GM12892 (cell line): Measurements from ENCODE around the gene ARR3. TPM values are rescaled to one million over a fixed set of nuclear protein-coding genes. Genes with fewer than 3 reads are reported as not detected.
"Not testable (repeated sequence)": the region's sequence is repeated elsewhere in the genome, so short reads cannot be mapped to it uniquely, and the experiment has no call there.

Source experiments
- DNase-seq: peaks from one replicate; pipeline ENCODE4 v3.0.0; 2011; ENCODE audit not compliant: insufficient read length
- FAIRE-seq: peaks from 2 replicates; lab custom pipeline; 2011; peaks lifted over from hg19 to GRCh38; lab: Jason Lieb, UNC
- POLR2A ChIP-seq: IDR thresholded peaks from 2 replicates; pipeline ENCODE4 v1.6.1; 2011; ENCODE audit warnings: low read depth, low read length, control low read depth
- POLR2AphosphoS5 ChIP-seq: IDR thresholded peaks from 2 replicates; pipeline ENCODE4 v1.6.1; 2011; ENCODE audit warnings: low read depth, low read length, control low read depth
- TAF1 ChIP-seq: IDR thresholded peaks from 2 replicates; pipeline ENCODE4 v1.6.1; 2011; ENCODE audit warnings: low read depth, mild to moderate bottlenecking, control low read depth, low read length, borderline replicate concordance
- polyA plus RNA-seq: library from polyadenylated mRNA; unstranded; fragments of >200 nt; gene quantifications from one replicate; pipeline ENCODE4 v1.2.1, GENCODE V29; 2012; ENCODE audit warnings: missing spikeins, inconsistent platforms; ENCODE audit not compliant: missing spikeins

ARR3 gene
- not detected for polyA plus RNA-seq

DNA sequence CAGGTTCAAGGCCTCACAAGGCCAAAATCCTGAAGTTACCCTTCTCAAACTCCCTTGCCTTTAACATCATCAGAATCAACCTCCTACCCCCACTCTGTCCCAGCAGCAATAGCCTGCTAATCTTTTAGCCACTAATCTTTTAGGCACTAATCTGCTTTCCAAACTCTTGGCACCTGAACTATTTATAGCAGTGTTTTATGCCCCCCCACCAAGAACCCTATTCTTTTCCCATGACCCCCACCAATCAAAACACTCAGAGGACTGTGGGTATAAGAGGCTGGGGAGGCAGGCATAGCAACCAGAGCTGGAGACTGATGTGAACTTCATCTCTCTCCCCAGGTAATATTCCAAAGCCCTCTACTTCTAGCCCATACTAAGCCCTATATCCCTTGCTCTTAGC is at the start of gene ARR3:
Gene ARR3 (plus strand): TSS at position 301 of the 400 bp plus-strand sequence. CDS start 1,052 bp downstream, outside the sequence.
- TF ChIP-seq POLR2A, result no peak
- TF ChIP-seq TAF1, result no peak
- no peak for TF ChIP-seq POLR2AphosphoS5
- no peak for DNase-seq
- FAIRE-seq, result no peak

GRCh38 chrX:70219938-70220764 is 48.0 kb upstream of the ARR3 start:
- DNase-seq (no peak), FAIRE-seq (no peak)
- TF ChIP-seq TAF1, result no peak
- no peak for TF ChIP-seq POLR2A
- no peak for TF ChIP-seq POLR2AphosphoS5

GRCh38 chrX:70226048-70226447 is 42.1 kb upstream of the ARR3 start:
- no peak for TF ChIP-seq POLR2A
- no peak for TF ChIP-seq POLR2AphosphoS5
- TF ChIP-seq TAF1, result no peak
- DNase-seq, result no peak
- FAIRE-seq, result no peak

- DNase-seq, result no peak
- no peak for TF ChIP-seq POLR2AphosphoS5
- TF ChIP-seq POLR2A, result no peak
- TF ChIP-seq TAF1, result no peak
- FAIRE-seq, result no peak
Observed at GRCh38 chrX:70226687-70227086, 41.4 kb upstream of the ARR3 start.

DNA sequence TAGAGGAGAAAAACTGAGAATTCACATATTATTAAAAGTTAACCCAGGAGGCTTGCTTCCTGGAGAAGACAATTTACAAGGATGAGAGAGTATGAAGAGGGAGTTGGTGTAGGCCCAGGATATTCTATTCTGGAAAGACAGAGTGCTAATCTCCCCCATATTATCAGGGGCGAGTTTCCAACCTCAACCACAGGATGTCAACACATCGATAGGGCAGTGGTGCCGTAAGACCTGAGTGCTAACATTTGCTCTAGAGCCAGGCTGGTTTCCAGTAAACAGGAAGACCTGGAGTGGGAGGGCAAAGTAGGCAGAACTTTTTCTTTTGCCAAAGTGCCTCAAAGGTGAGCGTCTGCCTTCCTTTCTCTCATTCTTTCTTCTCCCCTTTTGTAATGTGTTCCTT is 36.5 kb upstream of the ARR3 start:
- DNase-seq (no peak), FAIRE-seq (no peak)
- TF ChIP-seq POLR2AphosphoS5, result no peak
- TF ChIP-seq TAF1, result no peak
- TF ChIP-seq POLR2A, result no peak

DNA sequence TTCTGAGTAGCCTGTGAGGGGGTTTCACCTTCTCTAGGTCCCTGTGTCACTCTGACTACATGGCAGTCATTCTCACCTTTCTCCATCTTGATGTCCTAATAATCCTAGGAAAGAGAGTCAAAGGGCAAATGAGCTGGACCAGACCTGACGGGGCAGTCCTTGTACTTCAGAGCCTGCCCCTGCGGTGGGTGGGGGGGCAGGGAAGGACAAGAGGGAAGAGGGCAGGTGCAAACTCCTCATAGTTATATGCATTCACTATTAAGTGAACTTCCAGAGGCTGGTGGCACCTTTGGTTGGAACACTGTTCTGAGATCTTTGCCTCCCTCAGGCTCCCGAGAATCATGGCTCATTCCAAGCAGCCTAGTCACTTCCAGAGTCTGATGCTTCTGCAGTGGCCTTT is 33.8 kb upstream of the ARR3 start, which contains the start of gene AWAT1:
Gene AWAT1 (plus strand): TSS at position 301 of the 400 bp plus-strand sequence. CDS start 41 bp downstream, at position 342.
- TF ChIP-seq POLR2A, result no peak
- no peak for TF ChIP-seq TAF1
- TF ChIP-seq POLR2AphosphoS5, result no peak
- no peak for DNase-seq
- FAIRE-seq, result no peak

DNA sequence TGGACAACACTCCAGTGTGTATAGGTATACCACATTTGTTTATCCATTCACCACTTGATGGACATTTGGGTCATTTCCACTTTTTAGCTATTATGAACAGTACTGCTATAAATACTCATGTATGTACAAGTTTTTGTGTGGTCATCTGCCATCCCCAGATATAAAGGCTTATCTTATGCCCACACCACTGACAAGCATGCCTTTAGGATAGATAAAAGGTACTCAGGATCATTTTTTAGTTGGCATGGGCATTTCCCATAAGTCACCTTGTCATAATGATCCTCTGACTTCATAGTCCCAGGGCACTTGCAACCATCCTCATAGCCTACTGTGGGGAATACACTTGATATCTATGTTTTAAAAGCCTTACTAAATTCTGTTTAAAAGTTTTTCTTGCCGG is 27.4 kb upstream of the ARR3 start:
- TF ChIP-seq TAF1 (no peak), POLR2A (no peak), POLR2AphosphoS5 (no peak)
- DNase-seq (no peak), FAIRE-seq (no peak)

DNA sequence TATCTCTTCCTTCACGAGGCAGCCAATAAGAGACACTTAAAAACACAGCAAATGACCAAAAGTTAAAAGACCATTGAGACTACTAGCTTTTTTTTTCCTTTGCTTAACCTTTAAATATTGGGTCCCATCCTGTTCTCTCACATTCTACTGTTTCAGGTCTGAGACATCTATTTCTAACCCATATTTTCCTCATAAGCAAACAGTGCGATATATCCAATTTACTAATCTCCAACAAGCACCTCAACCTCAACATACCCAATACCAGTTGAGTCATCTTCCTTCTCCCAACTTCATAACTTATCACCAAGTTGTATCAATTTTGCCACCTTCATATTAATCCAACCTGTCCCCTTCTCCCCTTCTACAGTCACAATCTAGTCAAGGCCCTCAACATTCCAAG is 26.6 kb upstream of the ARR3 start:
- DNase-seq (no peak), FAIRE-seq (no peak)
- TF ChIP-seq TAF1, result no peak
- TF ChIP-seq POLR2A, result no peak
- TF ChIP-seq POLR2AphosphoS5, result no peak

GRCh38 chrX:70243601-70244000 is 24.5 kb upstream of the ARR3 start:
- not testable (repeated sequence) for FAIRE-seq, DNase-seq

GRCh38 chrX:70244881-70245280 is 23.3 kb upstream of the ARR3 start:
- no peak for TF ChIP-seq POLR2A
- no peak for TF ChIP-seq TAF1
- no peak for TF ChIP-seq POLR2AphosphoS5
- DNase-seq, result no peak
- no peak for FAIRE-seq

DNA sequence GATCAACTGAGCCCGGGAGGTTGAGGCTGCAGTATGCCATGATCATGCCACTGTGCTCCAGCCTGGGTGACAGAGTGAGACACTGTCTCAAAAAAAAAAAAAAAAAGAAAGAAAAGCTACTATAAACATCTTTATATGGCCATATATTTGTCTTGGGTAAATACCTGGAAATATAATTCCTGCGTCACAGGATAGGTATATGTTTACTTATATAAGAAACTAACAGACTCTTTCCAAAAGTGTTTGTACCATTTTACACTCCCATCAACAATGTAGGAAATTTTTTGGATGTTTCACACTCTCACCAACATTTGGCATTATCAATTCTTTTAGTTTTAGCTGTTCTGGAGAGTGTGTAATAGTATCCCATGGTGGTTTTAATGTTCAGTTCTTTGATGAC is 20.9 kb upstream of the ARR3 start:
- DNase-seq, result no peak
- FAIRE-seq, result no peak
- TF ChIP-seq POLR2A, result no peak
- no peak for TF ChIP-seq POLR2AphosphoS5
- TF ChIP-seq TAF1, result no peak

DNA sequence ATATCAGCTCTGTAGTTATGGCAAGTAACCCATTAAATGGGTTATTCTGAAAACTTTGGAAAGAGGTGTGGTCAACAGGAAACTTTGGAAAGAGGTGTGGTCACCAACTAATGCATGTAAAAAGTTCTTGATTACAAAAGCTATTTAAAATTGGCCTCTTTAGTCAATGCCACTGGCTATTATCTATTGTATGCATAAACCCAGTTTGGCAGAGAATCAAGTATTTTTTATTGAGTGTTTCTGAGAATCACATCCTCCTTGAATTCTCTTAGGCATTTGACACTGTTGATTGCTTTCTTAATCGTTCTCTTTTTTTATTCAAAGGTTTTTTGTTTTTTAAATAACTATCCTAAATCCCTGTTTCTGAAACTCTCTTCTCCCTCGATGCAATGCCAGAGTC is 15.6 kb upstream of the ARR3 start:
- DNase-seq (no peak), FAIRE-seq (no peak)

More for the DNA sequence above, 15.6 kb upstream of the ARR3 start:
- no peak for TF ChIP-seq POLR2AphosphoS5
- TF ChIP-seq POLR2A, result no peak
- no peak for TF ChIP-seq TAF1
